ENCODE measurements around the gene ANKRD33. TPM values are rescaled to one million over a fixed set of nuclear protein-coding genes. Genes with fewer than 3 reads are reported as not detected.

ANKRD33 gene
- polyA plus RNA-seq, 1 of the 3 experiments (the other 2 are of a cell fraction): not detected

- no peak overlapping the region for H3K4me2 ChIP-seq
- H3F3A ChIP-seq (replicated peaks; ENCODE audit: insufficient read depth): no peaks in the 10 kb centered on the region
- no peak overlapping the region for H3K4me3 ChIP-seq (ENCODE audit: low read depth in 2 of 2, low read length in 1 of 2)
- TF ChIP-seq YY1 (IDR thresholded peaks at IDR 0.05; ENCODE audit: low read depth): no peak
- TF ChIP-seq RFX5 (IDR thresholded peaks at IDR 0.05; ENCODE audit: low read length): no peak
- TF ChIP-seq, protein P1, sequence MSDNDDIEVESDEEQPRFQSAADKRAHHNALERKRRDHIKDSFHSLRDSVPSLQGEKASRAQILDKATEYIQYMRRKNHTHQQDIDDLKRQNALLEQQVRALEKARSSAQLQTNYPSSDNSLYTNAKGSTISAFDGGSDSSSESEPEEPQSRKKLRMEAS (IDR thresholded peaks at IDR 0.05; ENCODE audit: low read depth): no peak
- TF ChIP-seq, protein P2, sequence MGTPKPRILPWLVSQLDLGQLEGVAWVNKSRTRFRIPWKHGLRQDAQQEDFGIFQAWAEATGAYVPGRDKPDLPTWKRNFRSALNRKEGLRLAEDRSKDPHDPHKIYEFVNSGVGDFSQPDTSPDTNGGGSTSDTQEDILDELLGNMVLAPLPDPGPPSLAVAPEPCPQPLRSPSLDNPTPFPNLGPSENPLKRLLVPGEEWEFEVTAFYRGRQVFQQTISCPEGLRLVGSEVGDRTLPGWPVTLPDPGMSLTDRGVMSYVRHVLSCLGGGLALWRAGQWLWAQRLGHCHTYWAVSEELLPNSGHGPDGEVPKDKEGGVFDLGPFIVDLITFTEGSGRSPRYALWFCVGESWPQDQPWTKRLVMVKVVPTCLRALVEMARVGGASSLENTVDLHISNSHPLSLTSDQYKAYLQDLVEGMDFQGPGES (IDR thresholded peaks at IDR 0.05; ENCODE audit: low read depth, low read length): no peak
- no peak for TF ChIP-seq ELF1 (IDR thresholded peaks at IDR 0.05)
- no peak for TF ChIP-seq USF1 (IDR thresholded peaks at IDR 0.05; ENCODE audit: borderline replicate concordance, low read depth)
- TF ChIP-seq, protein P3, sequence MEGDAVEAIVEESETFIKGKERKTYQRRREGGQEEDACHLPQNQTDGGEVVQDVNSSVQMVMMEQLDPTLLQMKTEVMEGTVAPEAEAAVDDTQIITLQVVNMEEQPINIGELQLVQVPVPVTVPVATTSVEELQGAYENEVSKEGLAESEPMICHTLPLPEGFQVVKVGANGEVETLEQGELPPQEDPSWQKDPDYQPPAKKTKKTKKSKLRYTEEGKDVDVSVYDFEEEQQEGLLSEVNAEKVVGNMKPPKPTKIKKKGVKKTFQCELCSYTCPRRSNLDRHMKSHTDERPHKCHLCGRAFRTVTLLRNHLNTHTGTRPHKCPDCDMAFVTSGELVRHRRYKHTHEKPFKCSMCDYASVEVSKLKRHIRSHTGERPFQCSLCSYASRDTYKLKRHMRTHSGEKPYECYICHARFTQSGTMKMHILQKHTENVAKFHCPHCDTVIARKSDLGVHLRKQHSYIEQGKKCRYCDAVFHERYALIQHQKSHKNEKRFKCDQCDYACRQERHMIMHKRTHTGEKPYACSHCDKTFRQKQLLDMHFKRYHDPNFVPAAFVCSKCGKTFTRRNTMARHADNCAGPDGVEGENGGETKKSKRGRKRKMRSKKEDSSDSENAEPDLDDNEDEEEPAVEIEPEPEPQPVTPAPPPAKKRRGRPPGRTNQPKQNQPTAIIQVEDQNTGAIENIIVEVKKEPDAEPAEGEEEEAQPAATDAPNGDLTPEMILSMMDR (IDR thresholded peaks at IDR 0.05): no peak
- TF ChIP-seq, protein P4, sequence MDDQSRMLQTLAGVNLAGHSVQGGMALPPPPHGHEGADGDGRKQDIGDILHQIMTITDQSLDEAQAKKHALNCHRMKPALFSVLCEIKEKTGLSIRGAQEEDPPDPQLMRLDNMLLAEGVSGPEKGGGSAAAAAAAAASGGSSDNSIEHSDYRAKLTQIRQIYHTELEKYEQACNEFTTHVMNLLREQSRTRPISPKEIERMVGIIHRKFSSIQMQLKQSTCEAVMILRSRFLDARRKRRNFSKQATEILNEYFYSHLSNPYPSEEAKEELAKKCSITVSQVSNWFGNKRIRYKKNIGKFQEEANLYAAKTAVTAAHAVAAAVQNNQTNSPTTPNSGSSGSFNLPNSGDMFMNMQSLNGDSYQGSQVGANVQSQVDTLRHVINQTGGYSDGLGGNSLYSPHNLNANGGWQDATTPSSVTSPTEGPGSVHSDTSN (IDR thresholded peaks at IDR 0.05): no peak
- TF ChIP-seq RAD21 (IDR thresholded peaks at IDR 0.05; ENCODE audit: low read length): no peak
- TF ChIP-seq TEAD4 (IDR thresholded peaks at IDR 0.05; ENCODE audit: borderline replicate concordance, insufficient read depth): no peak
- TF ChIP-seq FOSL2 (IDR thresholded peaks at IDR 0.05; ENCODE audit: borderline replicate concordance, low read depth): no peak
- TF ChIP-seq NRF1 (IDR thresholded peaks at IDR 0.05; ENCODE audit: low read depth, low read length): no peak
- TF ChIP-seq RCOR1 (IDR thresholded peaks at IDR 0.05; ENCODE audit: low read length): no peak
- no peak for TF ChIP-seq MEF2A (IDR thresholded peaks at IDR 0.05; ENCODE audit: borderline replicate concordance, low read depth)
- no peak for TF ChIP-seq EP300 (IDR thresholded peaks at IDR 0.05; ENCODE audit: borderline replicate concordance in 1 of 2, low read depth in 1 of 2, low read length in 1 of 2)
- no peak for TF ChIP-seq FOXJ3 (CRISPR knock-in tag; IDR thresholded peaks at IDR 0.05)
- H3K4me1 ChIP-seq (ENCODE audit: control insufficient read depth in 1 of 2, insufficient read depth in 2 of 2, low read depth in 1 of 2, low read length in 1 of 2): peaks cover 0 to 20% of the 10 kb centered on the region in 2 experiments; a peak in 1 of 4 replicates
- ChIA-PET CTCF (interaction anchor here (1.4 to 6.0 kb wide), 5 partner anchors 12 to 321 kb away, joined by 3 to 25 read pairs (median 4); no protein-coding TSS in a partner anchor), POLR2A (no interaction called here)
- H3K27me3 ChIP-seq (ENCODE audit: insufficient read depth): no peaks in the 10 kb centered on the region
- H3K36me3 ChIP-seq (replicated peaks in 1 of 2; ENCODE audit: control insufficient read depth in 1 of 2, insufficient read depth in 2 of 2, low read length in 1 of 2): no peaks in the 10 kb centered on the region
- H3K9ac ChIP-seq: no peak overlapping the region
- no peaks in the 10 kb centered on the region for H3K9me3 ChIP-seq
- H2AFZ ChIP-seq (ENCODE audit: low read depth): no peak overlapping the region
- H3K9me2 ChIP-seq: no peaks in the 10 kb centered on the region
- peak; percentile 75 for DNase-seq
- no peak overlapping the region for H3K27ac ChIP-seq (ENCODE audit: low read depth in 2 of 2, low read length in 1 of 2)
- 88% methylated on average over 5 of the region's 5 CpGs for WGBS (ENCODE audit: low lambda C conversion rate)
- H4K20me1 ChIP-seq (ENCODE audit: insufficient read depth): no peaks in the 10 kb centered on the region
- H3K79me2 ChIP-seq (ENCODE audit: insufficient read depth): no peaks in the 10 kb centered on the region
Observed at GRCh38 chr12:51852404-51853137, 35.3 kb upstream of the ANKRD33 start.

Measured in SK-N-SH (cell line).